M059J (cell line): ENCODE data around the gene CALM1. TPM values are rescaled to one million over a fixed set of nuclear protein-coding genes. Genes with fewer than 3 reads are reported as not detected.
A peak's percentile ranks its signal among the peaks of the same experiment; 100 is the strongest.

Source experiments
- DNase-seq: peaks from one replicate; pipeline ENCODE4 v3.0.0-alpha.2; 2012; ENCODE audit warnings: low read depth
- total RNA-seq: library from RNA; depleted of rRNA; stranded (reverse); fragments of >200 nt; shearing (Covaris generic); gene quantifications from 2 replicates; pipeline ENCODE4 v1.2.3, GENCODE V29; 2014

CALM1 gene
- total RNA-seq, 1 experiment from 2014 or later, result 291 TPM

DNA sequence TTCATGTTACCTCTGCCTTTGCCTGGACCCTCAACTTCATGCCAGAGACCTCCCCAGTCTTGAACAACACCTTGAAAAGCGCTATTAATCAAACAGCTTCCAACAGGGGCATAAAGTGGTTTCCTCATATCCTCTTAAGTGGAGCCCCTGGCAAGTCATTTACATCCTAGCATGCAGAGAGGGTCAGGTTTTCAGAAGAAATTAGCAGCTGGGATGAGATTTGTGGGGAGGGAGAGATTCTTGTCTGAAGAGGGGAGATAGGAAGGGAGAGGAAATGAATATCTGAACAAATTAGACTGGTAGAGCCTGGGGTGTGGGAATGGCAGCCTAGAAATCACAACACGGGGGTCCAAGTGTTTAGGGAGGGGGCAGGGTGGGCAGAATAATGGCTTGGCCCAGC lies 45.6 kb downstream of the CALM1 start:
- DNase-seq, result no peak

DNA sequence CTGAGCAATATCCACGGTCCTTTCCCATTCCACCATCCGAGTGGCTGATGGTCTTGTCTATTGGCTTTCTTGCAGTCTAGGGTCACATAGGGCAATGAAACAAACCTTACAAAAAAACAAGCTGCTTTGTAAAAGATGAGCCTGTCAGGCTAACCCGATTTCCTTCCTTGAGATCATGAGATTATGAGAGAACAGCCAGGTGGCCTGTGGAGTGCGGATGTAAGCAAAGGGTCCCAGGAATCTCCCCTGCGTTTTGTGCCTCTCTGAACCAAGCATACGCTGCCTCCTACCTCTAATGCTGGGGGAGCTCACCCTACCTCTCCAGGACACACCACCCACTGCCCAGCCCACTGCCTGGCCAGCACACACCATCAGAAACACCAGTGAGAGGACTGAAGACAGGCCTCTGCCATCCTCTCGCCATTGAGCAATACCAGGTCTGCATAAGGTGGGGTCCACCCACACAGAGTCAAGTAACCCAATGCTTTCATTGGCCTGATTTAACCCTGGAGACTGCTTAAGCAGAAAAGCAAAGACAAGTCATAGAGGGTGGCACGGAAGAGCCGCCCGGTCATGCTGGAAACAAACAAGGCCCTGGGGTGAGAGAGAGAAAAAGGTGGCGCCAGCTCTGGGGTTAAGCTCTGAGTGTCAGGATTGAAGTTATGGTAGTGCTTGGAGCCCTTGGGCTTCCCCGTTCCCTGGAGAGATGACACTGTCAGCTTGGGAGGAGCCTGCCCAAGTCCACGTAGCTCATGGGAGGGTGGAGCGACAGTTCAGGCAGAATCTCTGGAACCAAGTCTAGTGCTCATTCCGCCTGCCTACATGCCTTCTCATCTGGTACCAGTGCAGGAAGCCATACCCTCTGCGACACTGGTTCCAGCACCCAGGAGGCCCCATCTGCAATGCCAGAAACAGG lies 46.6 kb downstream of the CALM1 start:
- DNase-seq, result no peak

DNA sequence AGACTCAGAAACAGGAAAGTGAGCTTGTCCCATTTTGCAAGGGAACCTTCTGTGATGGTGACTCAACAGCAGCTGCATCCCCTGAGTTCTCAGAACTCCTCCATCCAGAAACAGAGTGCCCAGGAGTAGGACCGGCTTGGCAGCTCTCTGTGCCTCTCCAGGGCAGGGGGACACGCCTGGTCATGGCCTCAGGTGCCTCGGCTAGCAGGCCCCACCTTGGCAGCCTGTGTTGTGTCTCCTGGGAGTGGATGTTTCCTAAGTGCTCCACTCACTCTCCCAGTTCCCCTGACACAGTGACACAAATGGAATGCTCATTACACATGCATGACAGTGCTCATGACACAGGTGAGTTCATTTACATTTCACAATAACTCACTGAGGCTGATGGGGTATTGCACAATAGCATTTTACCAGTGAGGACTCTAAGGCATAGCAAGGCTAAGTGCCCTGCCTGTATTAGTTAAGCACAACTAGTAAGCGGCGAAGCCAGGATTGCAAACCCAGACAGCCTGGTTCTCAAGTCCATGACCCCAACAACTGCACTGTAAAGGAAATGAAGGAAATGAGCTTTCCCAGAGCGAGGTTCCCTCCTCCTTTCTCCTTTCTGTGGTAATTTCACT lies 47.4 kb downstream of the CALM1 start:
- DNase-seq, result peak; percentile 14

- no peak for DNase-seq
These were observed 48.2 kb downstream of the CALM1 start for GRCh38 chr14:90445011-90445410.

DNA sequence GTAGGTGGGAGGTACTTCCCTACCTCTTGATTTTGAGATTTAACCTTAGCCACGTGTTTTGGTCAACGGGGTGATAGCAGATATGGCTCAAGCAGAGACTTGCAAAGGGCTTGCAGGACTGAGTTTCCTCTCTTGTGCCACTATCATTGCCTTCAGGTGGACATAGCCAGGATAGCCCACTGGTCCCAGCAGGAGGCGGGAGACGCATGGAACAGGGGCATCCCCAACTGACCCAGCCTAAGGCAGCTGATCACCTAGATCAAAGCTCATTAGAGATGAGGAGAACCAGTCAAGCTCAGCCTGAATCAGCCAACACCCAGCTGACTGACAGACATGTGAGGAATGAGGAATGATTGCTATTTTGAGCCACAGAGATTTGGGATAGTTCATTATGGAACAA lies 49.6 kb downstream of the CALM1 start:
- no peak for DNase-seq

- no peak for DNase-seq
These were observed 51.1 kb downstream of the CALM1 start for GRCh38 chr14:90447720-90448497.

- no peak for DNase-seq
These were observed 52.6 kb downstream of the CALM1 start for GRCh38 chr14:90449411-90449810.

DNA sequence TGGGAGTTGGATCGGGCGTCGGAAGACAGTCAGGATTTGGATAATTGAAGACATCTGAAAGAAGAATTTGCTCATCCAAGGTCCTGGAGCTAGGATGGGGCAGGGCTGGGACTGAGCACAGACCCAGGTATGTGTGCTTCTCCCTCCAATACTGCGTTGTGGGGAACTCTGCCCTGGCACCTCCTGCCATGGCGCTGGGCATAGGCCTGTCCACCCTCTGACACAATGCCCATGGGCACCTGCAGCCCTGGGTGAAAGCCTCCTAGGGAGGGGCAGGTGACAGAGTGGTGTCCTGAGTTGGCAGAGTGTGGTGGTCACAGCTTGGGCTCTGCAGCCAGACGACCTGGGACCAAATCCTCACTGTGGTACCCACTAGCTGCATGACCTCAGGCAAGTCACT lies 53.3 kb downstream of the CALM1 start:
- DNase-seq, result no peak

DNA sequence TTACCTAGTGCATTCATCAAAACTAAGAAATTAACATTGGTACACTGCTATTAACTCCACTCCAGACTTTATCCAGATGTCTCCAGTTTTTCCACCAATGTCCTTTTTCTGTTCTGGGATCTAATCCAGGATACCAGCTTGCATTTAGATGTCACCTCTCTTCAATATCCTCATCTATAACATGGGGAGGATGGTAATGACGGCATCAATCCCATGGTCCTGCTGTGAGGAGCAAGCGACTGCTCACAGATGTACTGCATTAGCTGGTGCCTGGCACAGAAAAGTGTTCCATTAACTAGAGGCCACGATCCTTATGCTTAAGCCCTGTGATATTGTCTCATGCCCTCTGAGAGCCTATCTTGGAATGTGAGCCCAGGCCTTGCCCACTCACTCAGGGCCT lies 53.8 kb downstream of the CALM1 start:
- no peak for DNase-seq

DNA sequence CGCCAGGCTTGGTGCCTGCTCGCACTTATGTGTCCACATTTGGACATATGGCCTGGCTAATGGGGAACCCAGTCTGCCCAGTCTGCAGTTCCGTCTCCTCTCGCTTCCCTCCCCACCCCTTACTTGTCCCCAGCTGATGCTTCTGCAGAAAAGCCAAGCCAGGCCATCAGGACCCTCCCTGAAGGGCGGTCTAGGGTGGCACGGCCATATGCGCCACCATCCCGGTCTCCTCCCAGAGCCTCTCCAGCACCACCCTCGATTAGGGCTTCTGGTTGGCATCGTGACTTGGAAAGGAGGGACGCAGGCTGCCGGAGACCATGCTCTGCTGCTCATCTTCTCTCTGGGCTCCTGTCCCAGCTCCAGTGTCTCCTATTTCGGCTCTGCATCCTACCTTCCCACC lies 54.6 kb downstream of the CALM1 start:
- DNase-seq, result no peak

GRCh38 chr14:90451961-90452360 lies 55.1 kb downstream of the CALM1 start:
- no peak for DNase-seq

DNA sequence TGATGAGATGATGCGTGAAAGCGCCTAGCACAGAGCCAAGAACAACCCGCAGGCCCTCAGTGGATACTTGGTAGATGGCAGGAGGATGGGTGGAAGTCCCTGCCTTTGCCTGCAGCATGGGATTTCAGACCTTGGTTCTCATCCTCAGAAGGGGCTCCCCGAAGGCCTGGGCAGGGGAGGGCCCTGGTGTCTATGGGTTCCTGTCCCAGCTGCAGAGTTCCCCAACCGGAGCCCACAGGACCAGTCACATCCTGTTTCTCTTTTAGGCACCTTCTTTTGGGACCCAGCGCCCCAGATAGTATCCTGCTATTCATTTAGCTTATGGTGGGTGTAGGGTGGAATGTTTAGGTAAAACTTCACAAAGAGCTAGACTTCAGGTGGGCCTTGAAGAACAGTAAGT lies 55.5 kb downstream of the CALM1 start:
- no peak for DNase-seq

DNA sequence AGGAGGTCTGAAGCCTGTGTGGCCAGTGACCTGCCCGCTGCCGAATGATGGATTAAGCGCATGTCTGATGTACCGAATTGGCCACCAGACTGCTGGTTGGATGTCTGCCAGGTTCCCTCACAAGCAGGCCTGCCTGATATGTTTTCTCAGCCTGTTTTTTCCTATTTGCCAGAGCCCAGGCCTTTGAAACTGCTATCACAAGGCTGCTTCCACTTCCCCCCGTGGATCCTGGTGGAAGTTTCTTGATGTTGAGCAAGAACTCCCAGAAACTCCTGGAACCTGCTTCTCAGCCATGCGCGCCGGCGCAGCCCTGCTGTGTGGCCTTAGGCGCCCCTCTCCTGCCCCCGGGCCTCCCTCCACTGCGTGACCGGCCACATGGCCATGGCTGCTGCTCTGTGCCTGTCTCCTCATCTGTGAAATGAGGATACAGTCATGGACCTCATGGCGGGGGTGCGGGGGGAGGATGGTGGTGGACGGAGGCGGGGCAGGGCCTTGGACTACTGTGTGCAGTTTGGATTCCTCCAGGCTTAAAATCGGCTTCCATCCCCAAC lies 56.6 kb downstream of the CALM1 start:
- DNase-seq, result no peak

GRCh38 chr14:90454041-90455000 lies 57.5 kb downstream of the CALM1 start:
- peak; percentile 44 for DNase-seq

- DNase-seq, result no peak
These were observed 58.3 kb downstream of the CALM1 start for GRCh38 chr14:90455100-90455571.

DNA sequence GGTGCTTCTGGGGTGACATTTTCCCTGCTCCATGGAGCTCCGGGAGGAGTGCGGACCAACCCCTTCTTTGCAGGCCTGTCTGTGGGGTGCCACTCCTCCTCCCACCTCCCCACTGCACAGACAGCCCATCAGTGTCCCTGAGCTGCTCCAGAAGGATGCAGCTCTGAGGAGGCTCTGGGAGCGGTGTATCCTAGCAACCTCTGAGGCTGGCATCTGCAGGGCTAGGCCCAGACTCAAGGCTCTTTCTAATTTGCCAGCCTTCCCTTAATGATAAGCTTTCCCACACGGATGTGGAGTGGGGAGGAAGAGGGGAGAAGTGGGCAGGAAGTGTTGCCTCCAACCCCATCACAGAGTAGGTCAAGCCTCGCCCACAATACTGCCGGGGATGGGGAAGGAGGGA lies 59.7 kb downstream of the CALM1 start:
- no peak for DNase-seq

DNA sequence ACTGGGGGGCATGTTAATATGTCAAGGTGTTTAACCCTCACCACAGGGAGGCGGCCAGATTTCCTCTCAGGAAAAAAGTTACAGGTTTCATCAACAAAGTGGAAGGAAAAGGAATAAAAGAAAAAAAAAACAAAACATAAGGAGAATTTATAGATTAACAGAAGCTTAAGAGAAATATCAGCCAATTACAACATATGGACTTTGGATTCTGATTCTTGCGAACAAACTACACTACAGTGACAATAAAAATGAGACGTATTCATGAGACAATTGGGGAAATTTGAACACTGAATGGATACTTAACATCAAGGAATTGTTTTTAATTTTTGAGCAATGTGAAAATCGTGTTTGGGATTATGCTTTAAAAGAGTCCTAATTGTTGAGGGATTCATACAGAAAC lies 60.4 kb downstream of the CALM1 start:
- no peak for DNase-seq
